HG03469 (cell line): ENCODE results near the gene RAPGEF2.

Experiments used
- ATAC-seq: cut with Tn5 transposase; IDR thresholded peaks from one replicate; pipeline ENCODE4 v1.9.1; 2021; ENCODE audit warnings: mild to moderate bottlenecking, moderate library complexity, moderate number of reproducible peaks; ENCODE audit not compliant: unreplicated experiment

Gene RAPGEF2

DNA sequence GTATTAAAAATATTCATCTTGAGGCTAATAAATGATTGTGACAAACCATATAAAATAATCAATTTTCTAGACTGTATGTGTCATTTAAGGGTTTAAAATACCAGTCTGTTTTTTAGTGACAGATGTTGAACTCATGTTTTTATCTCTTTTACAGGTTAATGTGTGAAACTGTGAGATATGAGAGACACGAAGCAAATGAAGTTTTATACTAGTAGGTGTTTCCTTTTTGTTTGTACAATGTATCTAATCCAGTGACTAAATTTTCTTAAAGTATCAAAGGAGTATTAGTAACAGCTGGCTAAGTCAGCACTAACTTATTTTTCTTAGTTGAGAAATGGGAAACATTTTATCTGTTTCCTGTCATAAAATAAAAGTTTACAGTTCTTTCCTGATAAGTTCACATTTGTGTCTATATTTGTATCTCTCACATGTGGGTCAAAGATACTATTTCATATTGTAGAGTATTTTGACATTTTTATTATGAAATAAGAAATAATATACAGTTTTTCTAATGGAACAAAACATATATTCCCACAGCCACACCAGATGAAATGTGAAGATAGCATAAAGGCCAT is 90.3 kb downstream of the RAPGEF2 start:
- no peak for ATAC-seq

DNA sequence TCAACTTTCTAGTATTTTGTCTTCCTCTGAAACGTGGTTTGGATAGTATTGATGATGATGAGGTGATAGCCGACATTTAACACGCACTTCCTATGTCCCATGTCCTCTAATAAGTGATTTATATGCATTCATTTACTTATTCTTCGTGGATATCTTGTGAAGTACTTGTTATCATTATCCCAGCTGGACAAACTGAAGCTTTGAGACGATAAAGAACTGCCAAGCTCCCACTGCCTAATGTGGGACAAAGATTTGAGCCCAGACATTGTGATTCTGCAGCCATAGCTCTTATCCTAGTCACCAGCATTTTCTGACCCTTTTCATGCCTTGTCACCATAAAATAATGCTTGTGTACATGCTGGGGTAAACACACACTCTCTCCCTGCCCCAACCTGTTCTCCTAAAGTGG is 92.5 kb downstream of the RAPGEF2 start:
- ATAC-seq = no peak

DNA sequence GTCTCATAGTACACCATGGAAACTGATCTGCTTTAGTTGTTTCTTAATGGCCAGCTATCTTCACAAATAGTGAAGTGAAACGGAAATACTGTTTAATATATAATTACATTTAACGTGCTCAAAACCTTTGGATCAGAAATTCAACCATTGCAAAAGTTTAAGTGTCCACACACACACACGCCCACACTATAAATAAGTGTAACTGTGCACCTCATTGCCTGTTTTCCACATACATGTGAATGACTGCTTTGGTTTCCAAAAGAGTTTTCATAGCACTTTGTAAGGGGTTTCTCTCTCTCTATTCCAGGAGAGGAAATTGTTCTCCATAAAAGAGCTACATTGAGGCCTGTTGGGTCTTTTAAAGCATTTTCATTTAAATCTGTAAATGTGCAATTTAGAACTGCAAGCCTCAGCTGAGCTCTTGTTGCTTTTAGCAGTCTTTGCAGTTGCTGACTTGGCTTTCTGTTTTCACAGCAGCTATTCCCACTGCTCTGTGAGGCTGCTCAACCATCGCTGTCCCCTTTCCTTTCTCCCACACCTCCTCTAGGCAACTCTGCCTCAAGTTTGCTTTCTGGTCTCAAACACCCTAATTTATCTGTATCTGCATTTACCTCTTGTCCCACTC is 94.5 kb downstream of the RAPGEF2 start:
- ATAC-seq = no peak

DNA sequence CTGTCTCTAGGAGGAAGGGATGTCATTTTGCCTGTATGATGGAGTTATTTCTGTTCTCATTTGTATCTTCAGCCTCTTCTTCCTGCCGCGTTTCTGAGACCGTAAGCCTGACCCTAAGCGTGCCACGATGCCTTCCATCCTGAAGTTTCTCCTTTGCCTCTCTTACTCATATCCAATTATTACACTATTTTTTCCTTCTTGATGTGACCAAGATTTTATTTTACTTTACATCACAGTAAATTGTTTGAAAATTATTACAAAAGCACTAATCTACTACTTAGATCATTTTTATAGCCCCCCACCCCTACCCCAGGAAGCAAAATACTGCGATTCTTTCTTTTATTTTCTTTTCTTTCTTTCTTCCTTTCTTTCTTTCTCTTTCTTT is 95.0 kb downstream of the RAPGEF2 start:
- ATAC-seq = no peak

DNA sequence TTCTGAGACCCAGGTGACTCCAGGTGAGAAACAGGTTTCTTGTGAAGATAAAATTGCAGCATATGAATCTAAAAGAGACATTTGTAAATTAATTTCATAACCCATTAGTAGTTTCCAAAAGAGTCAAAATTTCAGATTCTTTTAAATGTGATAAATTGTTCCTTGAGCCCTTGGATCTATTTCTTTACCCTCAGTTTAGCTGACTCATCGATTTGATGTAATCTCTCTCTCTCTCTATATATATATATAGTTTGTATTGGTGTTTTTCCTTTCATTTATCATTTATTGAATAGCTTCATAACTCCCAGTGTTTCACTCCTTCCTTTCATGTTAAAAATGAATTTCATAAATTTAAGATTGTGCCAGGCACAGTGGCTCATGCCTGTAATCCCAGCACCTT is 96.9 kb downstream of the RAPGEF2 start:
- ATAC-seq = no peak

DNA sequence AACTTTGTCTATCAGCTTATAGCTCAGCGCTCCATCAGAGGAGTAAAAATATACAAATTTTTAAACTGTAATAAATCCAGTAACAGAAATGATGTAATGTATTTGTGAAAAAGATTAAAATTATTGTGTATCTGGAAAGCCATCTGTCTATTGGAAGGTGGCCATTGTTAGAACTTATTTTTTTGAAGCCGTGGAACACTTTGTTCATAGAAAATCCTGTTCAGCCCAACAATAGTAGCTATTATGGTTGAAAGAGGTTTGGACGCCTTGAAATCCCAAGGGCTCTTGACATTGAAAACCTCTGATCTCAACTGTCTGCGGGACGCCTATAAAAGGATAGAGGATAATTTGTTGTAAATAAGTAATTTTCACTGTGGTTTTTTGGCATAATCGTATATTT is 98.3 kb downstream of the RAPGEF2 start:
- ATAC-seq = no peak

DNA sequence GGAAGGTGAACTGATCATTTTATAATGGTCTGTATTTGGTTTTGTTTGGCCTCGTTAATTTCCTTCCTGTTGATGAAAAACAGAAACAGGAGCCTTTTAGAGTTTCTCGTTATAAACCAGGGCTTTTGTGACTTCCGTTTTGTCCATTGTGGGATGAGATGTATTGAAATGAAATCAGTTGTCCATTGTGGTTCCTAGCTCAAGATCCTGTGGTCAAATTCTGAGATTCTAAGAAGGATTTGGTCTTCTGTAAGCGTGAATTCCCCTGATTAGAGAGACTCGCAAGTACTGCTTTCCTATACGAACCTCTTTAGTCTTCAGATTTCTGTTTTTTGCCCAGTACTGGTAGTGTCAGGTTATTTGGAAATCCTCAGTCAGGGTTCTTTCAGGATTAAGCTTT is 101.7 kb downstream of the RAPGEF2 start:
- ATAC-seq = no peak

DNA sequence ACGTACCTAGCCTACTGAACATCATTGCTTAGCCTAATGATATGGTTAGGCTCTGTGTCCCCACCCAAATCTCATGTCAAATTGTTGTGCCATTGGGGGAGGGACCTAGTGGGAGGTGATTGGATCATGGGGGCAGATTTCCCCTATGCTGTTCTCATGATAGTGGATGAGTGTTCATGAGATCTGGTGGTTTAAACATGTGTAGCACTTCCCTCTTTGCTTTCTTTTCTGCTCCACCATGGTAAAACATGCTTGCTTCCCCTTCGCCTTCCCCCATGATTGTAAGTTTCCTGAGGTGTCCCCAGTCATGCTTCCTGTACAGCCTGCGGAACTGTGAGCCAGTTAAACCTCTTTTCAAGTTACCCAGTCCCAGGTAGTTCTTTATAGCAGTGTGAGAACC is 102.6 kb downstream of the RAPGEF2 start:
- ATAC-seq = no peak

DNA sequence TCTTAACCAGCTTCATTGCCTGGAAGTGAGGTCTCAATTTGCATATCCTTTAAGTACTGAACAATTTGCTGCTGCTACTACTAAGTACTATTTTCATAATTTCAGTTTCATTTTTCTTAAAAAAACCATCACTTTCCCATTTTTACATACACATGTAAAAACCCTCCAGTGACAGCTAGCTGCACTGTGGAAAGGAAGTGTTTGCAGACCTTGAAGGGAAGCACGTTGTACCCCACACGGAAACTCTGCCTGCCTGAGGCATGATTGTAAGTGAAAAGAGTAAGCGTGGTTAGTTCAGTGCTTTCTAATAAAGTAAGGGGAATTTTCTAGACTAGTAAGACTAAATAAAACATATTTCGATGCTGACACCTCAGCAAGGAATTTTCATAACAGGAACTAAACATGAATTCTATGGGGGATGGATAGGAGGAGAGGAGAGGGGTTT is 103.6 kb downstream of the RAPGEF2 start:
- peak; percentile 85 for ATAC-seq

DNA sequence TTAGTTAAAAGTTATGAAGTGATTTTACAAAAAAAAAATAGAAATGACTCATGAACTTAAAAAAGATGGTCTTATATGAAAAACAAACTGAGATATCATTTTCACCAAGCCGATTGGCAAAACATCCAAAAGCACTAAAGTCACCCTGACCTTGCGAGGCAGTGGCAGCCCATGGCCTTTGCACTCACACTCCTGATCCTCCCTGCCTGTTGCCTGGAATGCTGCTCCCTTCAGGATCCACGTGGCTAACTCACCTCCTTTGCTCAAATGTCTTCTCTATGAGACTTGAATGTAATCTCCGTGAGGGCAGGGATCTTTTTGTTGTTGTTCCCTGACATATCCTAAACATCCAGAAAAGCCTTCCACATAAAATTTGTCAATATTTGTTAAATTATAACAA is 106.4 kb downstream of the RAPGEF2 start:
- no peak for ATAC-seq

DNA sequence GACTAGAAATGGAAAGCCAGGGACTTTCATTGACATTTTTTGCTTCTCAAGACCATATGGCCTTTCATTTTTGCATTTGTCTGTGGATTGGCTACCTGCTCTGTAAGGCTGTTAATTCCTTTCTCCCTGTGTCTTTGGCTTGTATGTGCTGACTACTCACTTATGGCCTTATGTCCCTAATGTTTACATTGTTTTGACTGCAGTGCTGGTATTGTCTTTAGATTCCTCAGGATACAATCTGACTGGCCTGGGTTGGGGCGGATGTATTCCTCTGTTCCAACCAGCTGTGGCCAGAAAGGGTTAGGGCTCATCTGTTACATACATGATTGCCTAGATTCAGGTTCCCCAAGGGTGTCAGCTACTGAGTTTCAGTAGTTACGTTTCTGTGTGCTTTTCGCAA is 108.1 kb downstream of the RAPGEF2 start:
- ATAC-seq = no peak

DNA sequence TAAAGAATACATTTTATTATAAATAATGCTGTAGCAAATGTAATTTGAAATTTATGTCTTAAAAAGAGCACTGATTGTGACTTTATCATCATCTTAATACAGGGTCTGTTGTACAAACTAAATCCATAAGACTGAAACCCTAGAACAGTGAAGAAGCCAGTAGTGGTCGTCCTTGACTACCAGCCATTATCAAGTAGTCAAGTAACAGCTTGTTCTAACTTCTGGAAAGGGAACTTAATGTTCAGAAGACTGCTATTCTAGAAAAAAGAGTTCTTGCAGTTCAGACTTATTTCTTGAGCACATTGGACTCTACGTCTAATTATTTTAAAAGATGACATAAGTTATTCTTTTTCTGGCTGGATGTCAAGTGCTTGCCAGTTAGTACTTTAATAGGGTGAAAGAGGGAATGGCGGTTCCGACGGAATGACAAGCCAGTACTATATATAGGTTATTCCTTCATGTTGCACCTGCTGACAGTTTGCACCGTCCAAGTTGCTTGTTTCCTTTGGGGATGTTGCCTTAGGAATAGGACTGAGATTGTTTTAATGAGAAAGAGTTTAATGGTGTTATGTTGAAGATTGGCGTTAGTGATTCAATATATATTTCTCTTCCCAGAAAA is 109.9 kb downstream of the RAPGEF2 start:
- no peak for ATAC-seq

DNA sequence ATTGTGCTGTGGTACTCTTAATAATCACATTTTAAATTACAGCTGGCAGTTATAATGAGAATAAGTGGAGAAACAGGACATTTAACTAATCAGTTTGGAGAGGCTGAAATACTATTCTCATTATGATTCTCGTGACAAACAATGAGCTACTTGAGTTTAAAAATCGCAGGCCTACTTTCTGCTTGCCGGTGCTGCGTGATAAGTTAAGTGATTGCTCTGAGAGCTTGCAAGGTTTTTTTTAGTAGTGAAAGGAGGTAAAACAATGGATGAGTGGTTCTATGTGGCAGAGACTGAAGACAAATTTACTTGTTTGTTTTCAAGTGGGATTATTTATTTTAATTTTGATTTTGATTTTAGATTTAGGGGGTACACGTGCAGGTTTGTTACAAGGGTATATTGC is 114.0 kb downstream of the RAPGEF2 start:
- no peak for ATAC-seq

DNA sequence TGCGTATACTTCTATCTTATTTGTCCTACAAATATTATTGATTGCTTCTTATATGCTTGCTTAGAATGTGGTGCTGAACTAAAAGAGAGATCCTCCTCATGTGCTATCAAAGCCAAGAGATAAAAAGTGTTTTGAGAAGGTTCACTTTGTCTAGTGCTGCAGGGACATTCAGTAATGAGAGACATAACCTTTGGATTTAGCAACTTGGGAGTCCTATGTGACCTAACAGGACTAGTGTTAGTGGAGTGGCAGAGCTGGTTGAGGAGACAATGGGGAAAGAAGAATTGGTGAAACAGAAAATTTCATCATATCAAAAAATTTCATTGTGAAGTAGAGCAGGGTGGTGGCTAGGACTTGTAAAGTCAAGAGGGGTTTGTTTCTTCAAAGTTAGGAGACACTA is 117.0 kb downstream of the RAPGEF2 start:
- no peak for ATAC-seq

DNA sequence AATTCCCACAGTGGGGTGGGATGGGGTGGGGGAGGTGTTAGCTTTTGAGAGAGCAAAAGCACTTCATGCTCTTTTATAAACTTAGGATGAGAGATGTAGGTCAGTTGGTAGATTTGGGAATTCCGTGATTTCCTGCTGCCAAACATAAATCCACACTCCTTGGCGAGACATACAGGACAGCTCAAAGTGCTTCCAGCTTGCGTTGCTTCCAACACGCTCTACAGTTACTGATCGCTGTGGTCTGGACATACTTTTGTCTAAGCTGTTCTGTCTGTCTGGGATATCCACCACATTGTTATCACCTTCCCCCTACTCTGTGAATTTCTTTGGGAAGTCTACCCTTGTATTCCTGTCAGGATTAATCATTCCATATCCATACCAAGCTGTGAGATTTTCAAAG is 117.5 kb downstream of the RAPGEF2 start:
- ATAC-seq = no peak

DNA sequence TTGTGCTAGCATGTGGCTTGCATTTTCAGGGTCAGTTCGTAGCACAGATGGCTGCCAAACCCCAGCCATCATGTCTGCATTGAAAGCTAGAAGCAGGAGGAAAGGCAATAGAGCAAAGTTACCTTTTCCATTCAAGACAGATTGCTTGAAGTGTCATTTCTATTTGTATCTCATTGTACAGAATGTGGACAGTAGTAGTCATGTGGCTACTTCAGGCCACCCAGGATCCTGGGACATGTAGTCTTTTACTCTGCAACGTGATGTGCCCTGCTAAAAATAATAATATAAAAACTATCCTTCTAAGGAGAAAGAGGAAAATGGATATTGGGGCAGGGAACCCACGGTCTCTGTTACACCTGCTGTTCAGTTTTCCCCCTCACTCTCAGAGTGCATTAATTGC is 118.4 kb downstream of the RAPGEF2 start:
- no peak for ATAC-seq

DNA sequence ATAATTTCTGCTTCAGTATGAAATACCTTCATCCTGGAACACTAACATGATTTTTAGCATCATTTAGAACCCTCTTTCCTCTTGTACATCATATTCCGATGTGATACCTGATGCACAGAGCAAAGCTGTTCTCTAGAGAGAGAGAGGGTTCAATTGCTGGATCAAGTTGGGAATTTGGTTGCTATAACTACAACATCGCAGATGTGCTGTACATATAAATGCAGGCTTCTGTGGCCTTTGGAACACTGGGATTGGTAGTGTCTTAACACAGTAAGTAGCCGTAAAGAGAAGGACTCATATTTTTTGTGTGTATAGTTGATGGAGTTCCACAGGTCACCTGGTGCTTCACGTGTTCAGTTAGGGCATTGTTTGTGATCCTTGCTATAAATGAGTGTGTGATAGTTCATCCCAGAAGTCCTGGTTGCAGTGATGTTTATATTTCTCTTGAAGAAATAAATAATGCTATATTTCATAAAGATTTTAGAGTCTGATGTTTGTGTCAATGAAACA is 119.2 kb downstream of the RAPGEF2 start:
- no peak for ATAC-seq

DNA sequence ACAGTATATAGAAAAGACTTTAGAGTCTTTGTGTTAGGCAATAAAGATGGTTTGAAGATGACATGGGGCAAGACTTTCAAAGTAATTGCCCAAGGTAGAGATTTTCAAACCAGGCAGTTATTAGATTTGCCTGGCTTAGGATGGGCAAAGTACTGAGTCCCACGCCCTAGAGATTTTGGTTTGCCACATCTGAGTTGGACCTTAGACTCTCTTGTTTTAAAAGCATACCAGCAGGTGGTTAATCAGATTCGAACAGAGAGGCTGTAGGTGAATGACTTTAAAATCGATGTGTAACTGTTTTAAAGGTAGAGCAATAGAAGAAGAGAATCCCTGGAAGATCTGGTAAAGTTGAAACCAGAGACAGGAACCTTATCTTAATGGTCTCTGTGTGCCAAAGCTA is 121.5 kb downstream of the RAPGEF2 start:
- no peak for ATAC-seq

DNA sequence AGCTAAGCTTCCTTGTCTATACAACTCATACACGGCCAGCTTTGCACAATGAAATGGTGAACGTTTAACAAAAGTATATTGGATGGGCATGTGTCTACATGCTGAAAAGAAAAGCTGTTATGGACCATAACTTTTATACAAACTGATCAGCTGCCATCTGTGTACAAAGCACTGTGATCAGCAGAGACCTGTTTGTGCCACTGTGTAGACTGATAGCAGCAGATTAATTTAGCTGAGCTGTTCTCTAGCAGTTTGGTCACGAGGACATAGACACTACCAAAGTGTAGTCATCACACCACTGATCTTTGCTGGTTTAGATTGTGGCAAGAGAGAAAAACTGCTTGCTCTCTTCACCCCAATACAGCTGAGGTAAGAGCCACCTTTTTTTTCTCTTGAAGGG is 124.5 kb downstream of the RAPGEF2 start:
- no peak for ATAC-seq

DNA sequence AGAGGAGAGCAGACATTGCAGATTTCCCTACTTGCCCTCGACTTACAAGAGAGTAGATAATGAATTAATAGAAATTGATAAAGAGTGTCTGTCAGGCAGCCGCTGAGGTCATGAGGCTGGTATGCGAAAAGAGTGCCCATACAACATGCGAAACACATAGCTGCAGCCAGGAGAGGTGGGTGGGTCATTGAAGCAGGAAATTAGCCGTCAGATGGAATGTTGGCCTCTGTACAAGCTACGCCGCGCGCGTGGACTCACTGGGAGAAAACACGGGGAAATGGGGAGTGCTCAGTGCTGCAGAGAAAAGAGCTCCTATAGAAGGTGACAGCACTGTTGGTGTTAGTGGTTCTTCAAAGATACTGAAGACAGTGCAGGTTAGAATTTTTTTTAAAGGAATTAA is 125.1 kb downstream of the RAPGEF2 start:
- ATAC-seq = no peak

DNA sequence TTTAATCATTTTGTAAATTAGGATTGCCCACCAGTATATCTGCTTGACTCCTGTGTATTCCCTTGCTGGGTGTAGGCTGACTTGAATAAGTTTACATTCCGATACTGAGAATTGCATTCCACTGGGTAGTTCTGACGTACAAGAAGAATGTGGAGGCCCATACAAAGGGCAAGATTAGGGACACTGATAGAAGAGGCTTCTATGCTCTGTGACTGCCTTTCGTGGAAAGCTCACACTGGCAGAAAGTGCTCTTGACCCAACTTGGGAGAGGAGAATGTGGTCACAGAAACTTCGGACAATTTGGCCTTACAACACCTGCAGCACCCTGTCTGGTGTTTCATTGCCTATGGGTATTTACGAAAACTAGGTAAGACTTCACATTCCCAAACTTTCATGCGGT is 126.3 kb downstream of the RAPGEF2 start:
- ATAC-seq = no peak

DNA sequence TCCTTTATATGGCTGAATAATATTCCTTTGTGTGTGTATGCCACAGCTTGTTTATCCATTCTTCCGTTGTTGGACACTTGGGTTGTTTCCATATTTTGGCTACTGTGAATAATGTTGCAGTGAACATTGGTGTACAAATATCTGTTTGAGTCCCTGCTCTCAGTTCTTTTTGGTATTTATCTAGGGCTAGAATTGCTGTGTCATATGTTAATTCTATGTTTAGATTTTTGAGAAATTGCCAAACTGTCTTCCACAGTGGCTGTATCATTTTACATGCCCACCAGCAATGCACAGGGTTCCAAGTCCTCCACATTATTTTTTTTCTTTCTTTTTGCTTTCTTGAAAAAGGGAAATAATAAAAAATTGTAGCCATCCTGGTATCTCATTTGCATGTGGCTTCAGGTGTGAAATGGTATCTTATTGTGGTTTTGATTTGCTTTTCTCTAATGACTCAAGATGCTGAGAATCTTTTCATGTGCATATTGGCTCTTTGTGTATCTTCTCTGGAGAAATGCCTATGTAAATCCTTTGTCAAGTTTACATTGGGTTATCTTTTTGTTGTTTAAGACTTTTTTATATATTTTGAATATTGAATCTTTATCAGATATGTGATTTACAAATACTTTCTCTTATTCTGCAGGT is 129.7 kb downstream of the RAPGEF2 start:
- no peak for ATAC-seq
